Jurkat, Clone E6-1 (cell line): ENCODE measurements around the gene IMPG1. TPM values are rescaled to one million over a fixed set of nuclear protein-coding genes. Genes with fewer than 3 reads are reported as not detected.

Experiments
- DNase-seq: peaks from one replicate; pipeline ENCODE4 v3.0.0-alpha.2; 2011; ENCODE audit warnings: low read depth, low spot score
- H3K4me3 ChIP-seq: 2 replicates; pipeline ENCODE4 v1.5.1; 2011; ENCODE audit warnings: mild to moderate bottlenecking, low read length, control low read depth, moderate library complexity
- polyA plus RNA-seq: library from polyadenylated mRNA; unstranded; fragments of >200 nt; gene quantifications from one replicate; pipeline ENCODE4 v1.2.1, GENCODE V29; 2012; ENCODE audit warnings: missing spikeins; ENCODE audit not compliant: insufficient read length, insufficient read depth

The IMPG1 gene
- not detected for polyA plus RNA-seq

DNA sequence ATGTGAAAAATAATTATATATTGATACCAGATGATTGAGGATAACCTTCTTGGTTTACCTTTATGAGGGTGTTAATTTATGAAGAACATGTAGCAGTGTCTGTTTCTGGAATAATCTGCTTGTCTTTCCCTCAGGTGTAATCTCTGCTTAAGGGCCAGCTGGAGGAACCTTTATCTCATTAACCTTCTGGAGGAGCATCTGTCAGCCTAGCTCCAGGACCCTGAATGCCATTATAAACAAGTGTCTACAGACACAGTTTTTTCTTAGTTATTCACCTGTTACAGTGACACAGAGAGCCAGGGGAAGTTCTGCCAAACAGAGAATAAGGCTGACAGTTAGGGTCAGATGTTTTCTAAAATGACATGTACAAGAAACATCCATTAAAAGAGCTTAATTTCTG is at the start of gene IMPG1:
Gene IMPG1 (minus strand): TSS at position 101 of the 400 bp plus-strand sequence. CDS start 174 bp downstream, outside the sequence.
- DNase-seq, result no peak

GRCh38 chr6:76120302-76120701 is 47.8 kb upstream of the IMPG1 start:
- no peak overlapping the region for H3K4me3 ChIP-seq
- no peak for DNase-seq

More for the DNA sequence above, at the start of gene IMPG1:
- no peak within 1 kb of the TSS for H3K4me3 ChIP-seq

DNA sequence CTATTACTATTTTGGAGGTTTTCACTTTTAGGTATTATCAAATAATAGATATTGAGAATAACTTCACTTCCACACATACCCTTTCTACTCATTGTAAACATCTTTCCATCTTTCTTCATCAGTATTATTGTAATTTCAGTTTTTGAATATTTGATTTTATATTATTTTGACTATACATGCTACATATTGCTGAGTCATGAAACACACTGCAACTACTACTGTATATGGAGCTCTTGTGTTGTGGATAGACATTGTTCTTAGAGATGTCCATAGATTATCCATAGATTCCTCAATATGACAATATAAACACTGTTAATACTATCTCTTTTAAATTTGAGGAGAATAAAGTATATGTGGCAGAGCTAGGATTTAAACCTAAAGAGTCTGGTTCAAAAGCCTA is 819 bp upstream of the IMPG1 start:
- no peak overlapping the region for H3K4me3 ChIP-seq
- DNase-seq, result no peak

- H3K4me3 ChIP-seq, result no peak overlapping the region
- no peak for DNase-seq
These were observed 15.0 kb downstream of the IMPG1 start for GRCh38 chr6:76057469-76057868.

GRCh38 chr6:76052314-76052713 is 20.1 kb downstream of the IMPG1 start:
- H3K4me3 ChIP-seq, result no peak overlapping the region
- DNase-seq, result no peak

- DNase-seq, result no peak
- no peak overlapping the region for H3K4me3 ChIP-seq
These were observed 28.8 kb downstream of the IMPG1 start for GRCh38 chr6:76043690-76044089.

DNA sequence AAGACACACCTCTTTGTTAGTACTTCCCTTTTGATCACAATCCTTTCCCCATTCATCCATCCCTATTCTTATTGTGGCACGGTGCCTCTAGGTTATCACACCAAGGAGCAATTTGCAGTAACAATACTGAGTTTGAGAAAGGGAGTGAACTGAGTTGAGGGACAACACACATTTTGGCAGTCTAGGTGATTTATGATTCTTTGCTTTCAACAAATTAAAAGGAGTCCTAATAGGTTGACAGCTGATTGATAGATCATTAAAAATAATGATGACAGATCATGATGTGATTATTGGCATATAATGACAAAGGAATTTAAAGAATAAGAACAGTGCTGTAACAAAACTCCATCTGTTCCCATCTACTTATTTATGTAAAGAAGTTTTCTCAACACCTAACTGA is 36.7 kb downstream of the IMPG1 start:
- no peak overlapping the region for H3K4me3 ChIP-seq
- DNase-seq, result no peak

GRCh38 chr6:76026101-76026500 is 46.4 kb downstream of the IMPG1 start:
- no peak overlapping the region for H3K4me3 ChIP-seq

DNA sequence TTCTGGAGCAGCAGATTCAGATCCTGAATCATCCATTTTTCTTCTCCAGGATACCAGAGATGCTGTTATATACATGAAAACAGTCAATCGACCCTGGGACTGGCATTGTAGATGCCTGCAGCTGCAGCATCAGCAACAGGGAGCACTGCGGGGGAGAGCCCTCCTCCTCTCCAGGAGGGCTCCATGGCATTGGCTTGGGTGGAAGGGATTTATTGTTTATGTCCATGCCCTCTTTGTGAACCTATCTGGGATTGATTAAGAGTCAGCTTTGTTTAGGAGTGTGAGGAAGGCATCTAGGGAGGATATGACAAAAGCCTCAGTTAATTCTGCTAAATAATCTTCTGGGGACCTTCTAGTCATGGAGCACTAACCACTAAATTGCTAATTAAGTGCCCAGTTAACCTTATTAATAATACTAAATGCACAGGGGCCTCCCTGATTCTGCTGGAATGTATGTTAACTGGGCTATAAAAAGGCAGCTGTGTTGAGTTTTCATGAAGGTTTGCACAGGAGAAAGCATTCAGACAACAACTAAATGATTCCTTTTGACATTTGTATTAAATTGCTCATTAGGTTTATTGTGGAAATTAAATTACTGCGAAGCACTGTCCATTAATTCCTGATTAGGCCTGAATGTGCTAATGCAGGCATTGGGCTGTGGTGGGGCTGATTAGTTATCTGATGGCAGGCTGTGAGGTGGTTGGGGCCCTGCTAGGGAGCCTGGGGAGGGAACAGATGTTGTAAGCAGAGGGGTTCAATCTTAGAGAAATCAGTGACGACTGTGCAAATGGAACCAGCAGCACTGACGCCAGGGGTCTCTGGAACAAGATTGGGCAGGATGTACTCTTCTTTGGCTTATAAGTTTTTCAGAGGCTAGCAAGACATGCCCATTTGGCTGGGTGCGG is 57.6 kb downstream of the IMPG1 start:
- no peak overlapping the region for H3K4me3 ChIP-seq
- no peak for DNase-seq

More at GRCh38 chr6:76026101-76026500, 46.4 kb downstream of the IMPG1 start:
- DNase-seq, result no peak

- no peak for DNase-seq
These were observed 68.3 kb downstream of the IMPG1 start for GRCh38 chr6:76004202-76004601.

GRCh38 chr6:76003686-76004085 is 68.8 kb downstream of the IMPG1 start:
- no peak overlapping the region for H3K4me3 ChIP-seq
- DNase-seq, result no peak

More at GRCh38 chr6:76004202-76004601, 68.3 kb downstream of the IMPG1 start:
- H3K4me3 ChIP-seq, result no peak overlapping the region

- H3K4me3 ChIP-seq, result no peak overlapping the region
- no peak for DNase-seq
These were observed 69.3 kb downstream of the IMPG1 start for GRCh38 chr6:76003113-76003512.

GRCh38 chr6:76000629-76001028 is 71.8 kb downstream of the IMPG1 start:
- H3K4me3 ChIP-seq, result no peak overlapping the region
- DNase-seq, result no peak

- no peak overlapping the region for H3K4me3 ChIP-seq
- DNase-seq, result no peak
These were observed 74.8 kb downstream of the IMPG1 start for GRCh38 chr6:75997696-75998095.

DNA sequence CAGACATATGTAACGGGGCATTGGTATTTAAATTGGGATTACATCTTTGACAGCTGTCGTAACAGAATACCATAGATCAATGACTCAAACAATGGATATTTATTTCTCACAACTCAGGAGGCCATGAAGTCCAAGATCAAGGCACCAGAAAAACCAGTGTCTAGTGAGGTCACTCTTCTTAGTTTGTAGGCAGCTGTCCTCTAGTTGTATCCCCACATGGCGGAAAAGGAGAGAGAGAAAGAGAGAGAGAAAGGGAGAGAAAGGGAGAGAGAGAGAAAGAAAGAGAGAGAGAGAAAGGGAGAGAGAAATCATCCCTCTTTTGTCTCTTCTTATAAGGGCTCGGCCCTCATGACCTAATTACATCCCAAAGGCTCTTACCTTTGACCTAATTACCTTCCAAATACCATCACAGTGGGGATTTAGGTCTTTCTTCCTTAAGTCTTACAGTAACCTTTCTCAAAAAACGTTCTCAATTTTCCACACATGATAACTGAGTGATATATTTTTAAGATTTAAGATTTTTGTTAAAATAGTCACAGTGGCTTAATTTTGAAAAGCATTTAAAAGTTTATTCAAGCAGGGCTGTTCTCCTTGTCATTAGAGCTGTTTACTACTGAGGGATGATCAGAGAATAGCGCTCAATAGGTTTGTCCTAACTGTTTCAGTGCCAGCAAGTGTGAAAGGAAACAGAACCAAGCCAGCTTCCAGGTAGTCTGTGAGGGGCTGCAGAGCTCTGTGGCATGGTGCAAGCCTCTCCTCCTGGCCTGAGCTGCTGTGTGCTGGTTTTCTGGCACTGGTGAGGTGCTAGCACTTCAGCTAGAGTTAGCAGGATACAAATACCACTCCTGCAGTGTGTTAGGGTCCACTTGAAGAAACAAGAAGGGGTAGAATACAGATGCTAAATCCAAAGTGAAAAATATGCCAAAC is 79.0 kb downstream of the IMPG1 start:
- no peak overlapping the region for H3K4me3 ChIP-seq
- DNase-seq, result no peak

DNA sequence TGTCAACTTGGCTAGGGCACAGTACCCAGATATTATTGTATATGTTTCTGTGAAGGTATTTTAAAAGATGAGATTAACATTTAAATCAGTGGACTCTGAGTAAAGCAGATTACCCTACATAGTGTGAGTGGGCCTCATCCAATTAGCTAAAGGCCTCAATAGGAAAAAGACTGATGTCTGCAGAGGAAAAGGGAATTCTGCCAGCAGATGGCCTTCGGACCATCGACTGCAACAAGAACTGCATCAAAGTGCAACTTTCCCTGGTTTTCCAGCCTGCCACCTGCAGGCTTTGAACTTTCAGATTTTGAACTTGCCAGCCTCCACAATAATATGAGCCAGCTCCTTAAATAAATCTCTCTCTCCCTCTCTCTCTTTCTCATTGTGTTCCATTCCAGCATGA is 80.5 kb downstream of the IMPG1 start:
- H3K4me3 ChIP-seq, result no peak overlapping the region
- DNase-seq, result no peak

GRCh38 chr6:75986935-75987334 is 85.5 kb downstream of the IMPG1 start:
- H3K4me3 ChIP-seq, result no peak overlapping the region

DNA sequence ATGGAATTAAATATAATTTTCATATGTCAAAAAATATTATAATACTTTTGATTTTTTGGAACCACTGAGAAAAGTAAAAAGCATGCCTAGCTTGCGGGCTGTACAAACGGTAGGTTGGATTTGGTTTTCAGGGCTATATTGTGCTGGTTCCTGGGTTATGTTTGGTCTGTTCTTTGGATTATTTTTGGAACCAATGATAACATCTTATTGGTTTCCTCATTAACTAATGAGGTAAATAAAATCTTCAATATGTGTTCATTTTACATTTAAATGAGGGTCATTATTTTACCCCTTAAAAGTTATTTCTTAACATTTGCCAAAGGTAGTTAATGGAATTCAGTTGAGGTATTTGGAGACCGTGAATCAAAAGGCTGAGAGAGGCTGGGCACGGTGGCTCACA is 96.6 kb downstream of the IMPG1 start:
- no peak overlapping the region for H3K4me3 ChIP-seq
- DNase-seq, result no peak

More at GRCh38 chr6:75986935-75987334, 85.5 kb downstream of the IMPG1 start:
- no peak for DNase-seq

GRCh38 chr6:75970093-75970492 is 102.4 kb downstream of the IMPG1 start:
- no peak for DNase-seq

DNA sequence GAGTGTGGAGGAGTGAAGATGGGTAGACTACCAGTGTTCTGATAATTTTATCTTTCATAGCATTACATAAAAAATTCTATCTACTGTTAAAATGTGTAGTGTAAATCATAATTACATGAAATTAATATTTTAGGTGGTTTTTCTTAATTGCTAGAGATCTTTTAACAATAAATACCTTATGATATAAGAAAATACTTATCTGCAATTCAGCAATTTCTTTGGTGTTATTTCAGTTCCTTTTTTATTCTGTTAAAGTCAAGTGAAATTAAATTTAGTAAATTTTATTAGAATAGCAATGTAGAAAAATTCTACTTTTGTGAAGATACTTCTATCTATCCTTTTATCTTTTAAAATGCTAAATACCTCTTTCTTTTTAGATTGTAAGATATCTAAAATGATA is 104.3 kb downstream of the IMPG1 start:
- no peak overlapping the region for H3K4me3 ChIP-seq

More at GRCh38 chr6:75970093-75970492, 102.4 kb downstream of the IMPG1 start:
- H3K4me3 ChIP-seq, result no peak overlapping the region

More for the DNA sequence above, 104.3 kb downstream of the IMPG1 start:
- DNase-seq, result no peak
